ENCODE data around the gene TIMM29.

- TF ChIP-seq CTCF (conservative IDR thresholded peaks at IDR 0.05 in 1 of 2, IDR thresholded peaks at IDR 0.05 in 1 of 2; ENCODE audit: extremely low read depth in 1 of 2, insufficient read depth in 1 of 2, low read depth in 1 of 2, low read length in 2 of 2) (no peak), EZH2 (IDR thresholded peaks at IDR 0.05; ENCODE audit: borderline replicate concordance, low read length) (no peak)
Measured at GRCh38 chr19:10920781-10921180, 7.8 kb upstream of the TIMM29 start.
